H54 (cell line): ENCODE measurements around the gene LRRC36.

Source experiments
- DNase-seq: peaks from one replicate; pipeline ENCODE4 v3.0.0; 2011; ENCODE audit warnings: low spot score, mixed read lengths; ENCODE audit not compliant: insufficient read length
- FAIRE-seq: peaks from 3 replicates; lab custom pipeline; 2011; peaks lifted over from hg19 to GRCh38; lab: Jason Lieb, UNC
- POLR2A ChIP-seq: IDR thresholded peaks from 2 replicates; pipeline ENCODE4 v1.6.1; 2011; ENCODE audit warnings: low read depth, mild to moderate bottlenecking, low read length

The LRRC36 gene

DNA sequence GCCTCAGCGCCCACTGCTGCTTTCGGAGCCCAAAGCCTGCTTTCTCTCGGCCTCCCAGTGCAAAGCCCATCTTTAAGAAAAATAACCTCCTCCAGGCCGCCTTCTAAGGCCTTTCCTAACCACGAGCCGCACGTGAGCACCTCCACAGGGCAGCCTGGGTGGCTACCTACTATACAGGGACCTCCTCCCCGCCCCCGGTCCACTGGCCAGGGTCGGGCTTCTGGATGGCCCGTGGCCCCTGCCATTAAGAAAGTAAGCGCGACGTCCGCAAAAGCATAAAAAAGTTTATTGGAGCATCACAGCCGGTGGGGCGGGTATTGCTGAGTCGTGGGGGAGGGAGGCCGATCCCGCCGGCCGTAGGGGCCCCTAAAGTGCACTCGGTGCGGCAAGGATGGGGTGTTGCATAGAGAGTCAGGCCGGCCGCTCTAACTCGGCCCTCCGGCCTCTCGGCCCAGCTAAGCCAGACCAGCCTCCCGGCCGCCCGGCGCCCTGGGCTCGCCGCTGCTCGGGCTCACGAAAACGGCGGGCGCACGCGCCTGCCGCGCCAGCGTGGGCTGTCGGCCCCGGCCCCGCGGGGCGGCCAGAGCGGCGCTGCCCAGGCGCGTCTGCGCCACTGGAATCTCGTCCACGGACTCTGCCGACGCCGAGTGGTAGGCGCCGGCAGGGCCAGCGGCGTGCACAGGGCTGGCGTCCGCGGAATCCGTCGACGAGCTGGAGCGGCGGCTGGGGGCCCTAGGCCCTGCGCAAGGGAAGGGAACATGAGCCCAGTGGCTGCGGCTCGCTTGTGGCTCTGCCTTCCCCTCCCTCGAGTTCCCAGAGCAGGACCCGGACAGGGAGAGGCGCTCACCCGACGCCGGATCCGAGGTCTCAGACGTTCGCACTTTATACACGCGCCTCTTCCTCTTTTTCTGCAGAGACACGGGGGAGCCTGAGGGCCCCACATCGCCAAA is 67.8 kb downstream of the LRRC36 start:
- FAIRE-seq, result no peak
- no peak for TF ChIP-seq POLR2A
- DNase-seq, result no peak

DNA sequence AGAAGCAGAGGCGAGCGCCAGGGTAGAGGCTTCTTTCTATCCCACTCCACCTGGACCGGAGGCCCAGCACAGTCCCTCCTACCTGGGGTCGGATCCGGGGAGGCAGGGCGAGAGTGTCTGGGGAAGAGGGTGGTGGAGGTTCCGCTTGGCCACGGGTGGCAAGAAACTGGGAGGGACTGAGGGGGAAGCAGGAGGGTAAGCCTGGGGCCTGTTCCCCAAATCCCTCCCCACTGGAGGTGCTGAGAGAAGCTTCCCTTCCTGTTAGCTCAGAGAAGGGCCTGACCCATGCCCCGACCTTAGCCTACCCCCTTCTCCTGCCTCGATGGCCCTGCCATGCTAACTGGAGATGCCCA is 68.5 kb downstream of the LRRC36 start:
- TF ChIP-seq POLR2A, result no peak
- no peak for FAIRE-seq
- no peak for DNase-seq

DNA sequence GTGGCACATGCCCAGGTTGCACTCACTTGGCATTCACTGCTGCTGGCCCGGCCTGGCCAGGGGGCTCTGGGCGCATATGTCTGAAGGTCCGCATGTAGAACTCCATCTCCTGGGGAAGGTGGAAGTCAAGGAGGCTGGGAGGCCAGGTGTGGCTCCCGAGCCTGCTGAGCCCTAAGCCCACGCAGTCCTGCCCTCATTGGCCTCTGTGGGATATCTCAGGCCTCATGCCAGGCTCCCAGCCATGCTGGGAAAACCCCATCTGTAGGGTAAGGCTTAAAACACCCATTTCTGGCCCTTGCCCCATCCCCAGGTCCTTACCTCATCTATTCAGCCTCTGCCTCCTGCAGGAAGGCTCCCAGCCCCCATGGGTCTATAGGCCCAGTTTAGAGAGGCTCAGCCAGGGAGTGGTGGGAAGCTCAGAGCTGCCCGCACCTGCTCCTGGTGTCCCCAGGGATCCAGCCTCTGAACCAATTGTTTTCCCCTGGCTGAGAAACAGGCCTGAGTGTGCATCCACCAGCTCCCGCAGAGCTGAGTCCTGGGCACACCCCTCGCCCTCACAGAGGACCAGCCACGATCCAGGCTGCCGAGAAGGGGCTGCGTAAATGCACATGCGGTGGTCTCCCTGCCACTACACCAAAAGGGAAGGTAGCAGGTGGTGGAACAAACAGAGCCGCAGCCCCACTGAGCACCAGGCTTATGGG is 69.0 kb downstream of the LRRC36 start:
- DNase-seq, result no peak
- FAIRE-seq, result no peak
- TF ChIP-seq POLR2A, result no peak

DNA sequence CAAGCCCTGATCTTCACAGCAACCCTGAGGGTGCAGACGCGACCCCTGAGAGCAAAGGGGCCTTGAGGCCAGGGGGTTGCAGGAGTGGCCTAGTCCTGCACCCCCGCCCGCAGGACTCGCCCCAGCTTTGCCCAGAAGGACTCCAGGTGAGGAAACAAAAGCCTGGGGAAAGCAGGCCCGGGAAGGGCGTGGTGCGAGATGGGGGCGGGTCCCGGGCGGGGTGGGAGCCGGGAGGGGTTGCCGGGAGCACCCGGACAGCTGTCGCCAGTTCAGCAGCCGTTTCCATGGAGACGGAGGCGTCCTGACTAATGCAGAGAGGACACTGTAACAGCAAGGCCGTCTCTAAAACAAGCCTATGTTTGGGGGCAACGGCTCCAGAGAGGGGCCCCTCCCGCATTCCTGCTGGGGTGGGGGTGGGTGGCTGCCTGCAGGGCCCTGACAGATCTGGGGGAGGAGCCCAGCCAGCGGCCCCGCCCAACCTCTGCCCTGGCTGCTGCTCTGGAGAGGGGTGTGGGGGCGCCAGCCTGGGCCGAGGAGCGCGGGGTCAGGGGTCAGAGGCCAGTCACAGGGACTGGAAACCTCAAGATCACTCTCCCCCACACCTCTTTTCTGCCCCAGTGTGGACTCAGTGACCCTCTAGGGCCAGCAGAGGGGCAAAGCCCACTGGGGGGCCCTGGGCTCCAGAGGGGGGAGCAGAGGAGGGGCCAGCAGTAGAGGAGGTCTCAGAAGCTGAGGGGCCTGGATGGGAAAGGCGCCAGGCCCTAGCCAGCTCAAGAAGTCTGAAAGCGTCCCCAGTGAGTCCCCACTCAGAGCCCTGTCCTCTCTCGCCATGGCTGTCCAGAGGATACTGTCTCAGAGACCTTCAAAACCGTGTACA is 69.8 kb downstream of the LRRC36 start:
- DNase-seq (peak; percentile 97), FAIRE-seq (no peak)
- no peak for TF ChIP-seq POLR2A

DNA sequence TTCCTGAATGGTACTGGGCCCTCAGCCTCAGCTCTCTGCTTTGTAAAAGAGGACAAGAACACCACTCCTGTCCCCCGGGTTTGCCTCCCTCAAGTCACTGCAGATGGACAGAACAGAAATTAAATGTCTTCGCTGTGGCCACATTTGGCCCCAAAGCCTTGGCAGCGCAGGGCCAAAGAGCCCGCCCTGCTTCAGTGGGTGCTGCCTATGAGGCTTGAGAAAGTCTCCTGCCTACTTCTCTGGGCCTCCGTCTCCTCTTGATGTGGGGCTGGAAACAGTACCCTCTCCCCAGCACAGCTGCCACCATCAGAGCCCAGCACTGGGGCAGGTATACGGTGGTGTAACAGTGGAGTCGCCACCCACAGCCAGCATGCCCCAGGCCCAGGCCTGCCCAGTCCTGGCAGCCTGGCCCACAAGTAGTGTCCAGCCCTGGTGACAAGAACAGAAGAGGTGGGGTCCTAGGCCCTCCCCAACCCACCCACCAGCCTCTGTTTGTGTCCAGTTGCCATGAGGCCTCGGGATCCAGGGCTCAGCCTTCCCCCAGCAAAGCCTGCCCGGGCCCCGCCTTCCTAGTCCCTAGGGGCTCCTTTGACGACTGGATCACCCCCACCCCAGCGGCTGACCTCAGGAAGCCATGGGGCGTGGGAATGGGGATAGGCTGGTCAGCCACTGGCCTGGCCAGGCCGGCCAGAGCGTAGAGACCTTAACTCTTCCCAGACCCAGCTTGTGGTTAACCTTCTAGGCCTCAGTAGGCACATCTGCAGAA is 70.6 kb downstream of the LRRC36 start:
- DNase-seq (no peak), FAIRE-seq (no peak)
- no peak for TF ChIP-seq POLR2A

DNA sequence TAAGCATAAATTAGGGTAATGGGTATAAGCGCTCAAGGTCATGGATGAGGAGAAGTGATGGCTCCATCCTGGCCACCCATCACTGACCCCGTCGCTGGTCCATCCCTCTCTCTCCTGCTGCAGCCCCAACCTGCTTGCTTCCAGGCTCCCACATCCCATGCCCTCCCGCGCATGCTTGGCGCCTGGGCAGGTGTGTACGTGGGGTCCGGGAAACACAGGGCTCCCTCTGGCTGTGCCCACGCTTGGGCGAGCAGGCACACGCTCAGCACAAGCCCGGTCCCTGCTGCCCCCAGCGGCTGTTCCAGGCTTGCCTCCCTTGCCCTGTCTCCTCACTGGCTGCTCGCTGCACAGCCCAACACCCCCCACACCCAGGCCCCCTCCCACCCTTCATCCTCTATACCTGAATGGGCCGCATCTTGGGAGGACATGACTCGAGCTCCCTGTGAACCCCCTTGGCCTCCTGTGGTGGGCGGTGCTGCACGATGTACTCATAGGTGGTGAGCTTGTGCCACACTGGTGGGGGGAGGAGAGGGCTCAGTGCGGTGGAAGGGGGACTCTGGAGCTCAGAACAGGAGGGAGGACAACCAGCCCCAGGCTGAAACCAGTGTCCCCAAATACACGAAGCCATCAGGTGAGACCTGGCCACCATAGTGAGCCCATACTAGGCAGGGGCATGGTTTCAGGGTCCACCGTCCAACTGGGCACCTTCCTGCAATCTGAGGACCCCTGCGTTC is 71.4 kb downstream of the LRRC36 start:
- no peak for DNase-seq

DNA sequence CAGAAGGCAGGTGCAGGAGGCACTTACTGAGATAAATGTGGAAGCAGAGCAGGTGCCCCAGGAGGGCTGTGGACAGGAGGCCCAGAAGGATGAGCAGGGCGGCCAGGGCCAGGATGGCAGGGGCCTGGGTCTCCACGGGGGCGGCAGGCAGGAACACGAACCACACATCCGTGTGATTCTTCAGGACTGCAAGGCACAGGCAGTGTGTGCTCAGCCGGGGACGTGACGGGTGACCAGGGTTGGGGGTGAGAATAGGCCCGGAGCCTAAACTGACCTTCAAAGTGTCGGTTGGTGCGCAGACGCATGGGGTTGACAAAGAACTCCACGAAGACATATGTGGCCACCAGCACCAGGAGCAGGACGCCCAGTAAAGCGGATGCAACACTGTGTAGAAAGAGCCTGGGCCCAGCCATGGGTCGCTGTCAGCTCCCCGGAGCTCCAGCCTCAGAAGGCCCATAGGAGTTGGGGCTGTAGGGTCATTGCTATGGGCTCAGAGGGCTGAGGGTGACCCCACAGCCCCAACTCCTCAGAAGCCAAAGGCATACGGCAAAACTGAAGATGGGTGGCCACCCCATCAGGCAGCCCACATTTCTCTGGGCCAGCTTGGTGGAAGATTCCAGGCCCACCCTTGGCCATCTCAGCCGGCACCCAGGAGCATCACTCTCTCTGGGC is 72.1 kb downstream of the LRRC36 start:
- DNase-seq (no peak), FAIRE-seq (no peak)
- no peak for TF ChIP-seq POLR2A

More for the DNA sequence above, 71.4 kb downstream of the LRRC36 start:
- TF ChIP-seq POLR2A, result no peak
- FAIRE-seq, result no peak

DNA sequence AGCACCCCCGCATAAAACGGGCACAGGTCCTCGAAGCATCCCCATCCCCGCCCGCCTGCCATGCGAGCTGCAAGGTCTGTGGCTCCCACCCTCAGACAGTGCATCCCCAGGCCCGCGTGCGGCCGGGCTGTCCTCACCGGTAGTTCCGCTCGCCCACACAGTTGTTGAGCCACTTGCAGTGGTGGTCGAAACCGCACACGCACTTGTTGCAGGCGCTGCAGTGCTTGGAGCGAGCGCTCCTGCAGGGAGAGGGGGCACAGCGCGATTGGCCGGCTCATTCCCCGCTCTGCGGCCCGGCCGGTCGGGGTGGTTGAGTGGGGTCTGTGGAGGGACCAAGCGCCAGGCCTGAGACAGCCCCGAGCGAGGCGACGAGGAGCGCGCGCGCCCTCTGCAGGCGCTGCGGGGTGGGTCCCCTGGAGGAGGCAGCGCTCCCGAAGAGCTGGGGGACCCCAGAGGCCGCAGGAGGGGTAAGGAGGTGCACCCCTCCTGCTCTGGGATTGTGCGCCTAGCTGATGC is 72.7 kb downstream of the LRRC36 start:
- no peak for FAIRE-seq
- TF ChIP-seq POLR2A, result no peak
- DNase-seq, result no peak

DNA sequence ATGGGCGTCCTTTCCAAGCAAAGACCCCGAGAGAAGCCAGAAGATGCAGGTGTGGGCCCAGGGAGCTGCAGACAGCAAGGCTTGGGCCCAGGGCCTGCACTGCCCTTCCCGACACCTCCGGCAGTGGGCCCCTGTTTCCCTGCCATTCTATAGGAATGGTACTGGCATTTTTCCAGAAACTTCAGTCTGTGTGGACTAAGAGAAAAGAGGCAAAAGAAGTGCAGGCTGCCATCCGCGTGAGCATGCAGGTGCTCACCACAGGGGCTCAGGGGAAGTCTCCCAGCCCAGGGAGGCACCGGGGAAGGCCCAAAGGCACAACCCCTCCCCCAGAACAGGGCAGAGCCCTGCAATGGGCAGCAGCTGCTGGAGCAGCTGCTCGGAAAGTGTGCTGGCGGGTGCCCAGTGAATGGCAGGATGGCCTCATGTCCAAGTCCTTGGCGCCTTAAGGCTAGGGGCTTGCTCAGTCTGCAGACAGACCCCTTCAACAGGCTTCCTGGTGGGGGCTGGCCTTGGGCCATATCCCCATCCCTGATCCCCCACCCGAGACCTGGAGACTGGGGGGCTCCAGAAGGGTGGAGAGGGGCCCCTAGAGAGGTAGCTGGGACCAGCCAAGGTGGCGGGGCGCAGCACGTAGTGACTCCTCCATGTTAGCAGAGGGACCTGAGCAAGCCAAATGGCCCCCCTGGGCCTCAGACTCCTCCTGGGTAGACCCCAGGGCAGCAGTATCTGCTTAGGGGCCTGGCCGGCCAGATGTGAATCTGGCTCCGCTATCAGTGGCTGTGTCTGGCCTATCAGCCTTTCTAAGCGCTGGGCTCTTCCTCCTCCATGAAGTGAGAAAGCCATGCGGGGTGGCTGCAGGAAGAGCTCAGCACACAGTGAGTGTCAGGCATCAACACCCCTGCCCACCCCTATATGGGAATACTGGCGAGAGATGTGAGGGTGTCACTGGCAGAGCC is 73.4 kb downstream of the LRRC36 start:
- FAIRE-seq, result no peak
- no peak for DNase-seq
- no peak for TF ChIP-seq POLR2A

DNA sequence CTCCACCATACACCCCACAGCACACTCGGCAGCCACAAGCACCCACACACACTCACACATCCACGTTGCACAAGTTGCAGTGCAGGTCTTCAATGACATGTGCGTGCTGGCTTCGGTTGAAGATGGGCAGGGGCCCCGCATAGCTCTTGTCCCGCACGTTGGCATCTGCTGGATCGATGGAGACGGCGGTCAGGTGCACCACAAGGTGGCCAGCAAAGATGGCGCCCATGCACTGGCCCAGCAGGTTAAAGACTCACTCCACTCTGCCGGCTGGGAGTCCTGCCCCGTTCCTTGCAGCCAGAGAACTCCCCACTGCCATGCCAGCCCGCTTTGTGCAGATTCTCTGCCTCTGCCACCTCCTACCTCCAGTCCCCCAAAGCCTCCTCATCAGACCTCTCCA is 74.3 kb downstream of the LRRC36 start:
- FAIRE-seq (no peak), DNase-seq (no peak)
- no peak for TF ChIP-seq POLR2A

DNA sequence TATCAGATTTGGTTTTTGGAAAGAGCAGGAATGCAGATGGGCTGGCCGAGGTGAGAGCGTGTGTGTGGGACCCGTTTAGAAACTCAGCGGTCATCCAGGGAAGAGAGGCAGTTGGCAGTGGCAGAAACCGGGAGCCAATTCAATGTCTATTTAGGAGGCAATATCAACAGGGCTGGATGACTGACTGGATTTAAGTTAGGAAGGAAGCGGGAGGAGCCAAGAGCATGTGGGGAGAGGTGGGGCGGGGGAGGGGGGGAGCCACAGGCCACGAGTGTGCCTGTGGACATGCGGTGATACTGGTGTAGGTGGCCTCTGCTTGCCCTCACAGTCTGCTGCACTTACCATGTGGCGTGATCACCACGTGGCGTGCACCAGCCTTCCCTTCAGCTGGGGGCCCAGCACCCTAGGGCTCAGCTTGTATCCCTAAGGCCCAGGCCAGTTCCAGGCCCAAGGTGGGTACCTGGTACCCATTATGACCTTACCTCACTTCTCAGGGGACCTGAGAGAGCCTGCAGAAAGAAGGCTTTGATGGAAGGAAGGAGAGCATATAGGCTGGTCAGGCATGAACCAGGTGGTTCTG is 77.5 kb downstream of the LRRC36 start:
- FAIRE-seq (no peak), DNase-seq (no peak)
- no peak for TF ChIP-seq POLR2A
